NCI-H748 (cell line): ENCODE results near the gene PKNOX1.
"Not testable (repeated sequence)": the region's sequence is repeated elsewhere in the genome, so short reads cannot be mapped to it uniquely, and the experiment has no call there.

ENCODE experiments used
- DNase-seq: peaks from one replicate; lab custom pipeline; 2025; ENCODE audit not compliant: unreplicated experiment; lab: John Stamatoyannopoulos, UW

The PKNOX1 gene

GRCh38 chr21:43045165-43045875, 71.0 kb downstream of the PKNOX1 start:
- not testable (repeated sequence) for DNase-seq

- DNase-seq, result not testable (repeated sequence)
These were observed 71.8 kb downstream of the PKNOX1 start for GRCh38 chr21:43045876-43046821.

- DNase-seq, result not testable (repeated sequence)
These were observed 78.8 kb downstream of the PKNOX1 start for GRCh38 chr21:43053112-43053511.

- not testable (repeated sequence) for DNase-seq
These were observed 88.7 kb downstream of the PKNOX1 start for GRCh38 chr21:43062955-43063664.

GRCh38 chr21:43064265-43064917, 90.0 kb downstream of the PKNOX1 start:
- not testable (repeated sequence) for DNase-seq

- not testable (repeated sequence) for DNase-seq
These were observed 91.6 kb downstream of the PKNOX1 start for GRCh38 chr21:43065991-43066390.

- DNase-seq, result not testable (repeated sequence)
These were observed 92.3 kb downstream of the PKNOX1 start for GRCh38 chr21:43066690-43067089.

- not testable (repeated sequence) for DNase-seq
These were observed 93.7 kb downstream of the PKNOX1 start for GRCh38 chr21:43068065-43068464.

- not testable (repeated sequence) for DNase-seq
These were observed 95.3 kb downstream of the PKNOX1 start for GRCh38 chr21:43069682-43070081.

- not testable (repeated sequence) for DNase-seq
These were observed 98.4 kb downstream of the PKNOX1 start for GRCh38 chr21:43072742-43073141.

GRCh38 chr21:43074401-43075169, 100.2 kb downstream of the PKNOX1 start:
- not testable (repeated sequence) for DNase-seq

- DNase-seq, result not testable (repeated sequence)
These were observed 101.0 kb downstream of the PKNOX1 start, which contains the start of gene CBS for GRCh38 chr21:43075170-43076022. CBS (minus strand) TSS chr21:43075835; CDS start chr21:43072193, 3,642 bp downstream.

GRCh38 chr21:43076023-43076637, 101.8 kb downstream of the PKNOX1 start:
- DNase-seq, result not testable (repeated sequence)

- not testable (repeated sequence) for DNase-seq
These were observed 102.3 kb downstream of the PKNOX1 start for GRCh38 chr21:43076643-43077042.

GRCh38 chr21:43082587-43083300, 108.4 kb downstream of the PKNOX1 start:
- not testable (repeated sequence) for DNase-seq
